ENCODE data around the gene KXD1. TPM values are rescaled to one million over a fixed set of nuclear protein-coding genes. Genes with fewer than 3 reads are reported as not detected.
A peak's percentile ranks its signal among the peaks of the same experiment; 100 is the strongest.
"Not testable (repeated sequence)": the region's sequence is repeated elsewhere in the genome, so short reads cannot be mapped to it uniquely, and the experiment has no call there.

The KXD1 gene
- total RNA-seq, 3 donors from 2014 or later: 112 to 129 (median 126) TPM

GRCh38 chr19:18595475-18595874 is 37.8 kb downstream of the KXD1 start:
- Mint-ChIP-seq H3K4me3 (peak overlapping the region; percentile 38), H3K9me3 (no peaks in the 10 kb centered on the region), H3K4me1 (ENCODE audit: low read depth) (peaks cover 19% of the 10 kb centered on the region), H3K36me3 (ENCODE audit: insufficient read depth) (peaks cover 4% of the 10 kb centered on the region), H3K27me3 (ENCODE audit: low read depth) (peaks cover 19% of the 10 kb centered on the region)
- ATAC-seq (no peak), DNase-seq (no peak)

GRCh38 chr19:18596752-18597157 is 39.1 kb downstream of the KXD1 start:
- Mint-ChIP-seq H3K4me3 (no peak overlapping the region), H3K4me1 (ENCODE audit: low read depth) (peaks cover 13% of the 10 kb centered on the region), H3K9me3 (no peaks in the 10 kb centered on the region), H3K27me3 (ENCODE audit: low read depth) (peaks cover 29% of the 10 kb centered on the region), H3K36me3 (ENCODE audit: insufficient read depth) (no peaks in the 10 kb centered on the region)
- ATAC-seq (no peak), DNase-seq (no peak)

GRCh38 chr19:18597809-18598660 is 40.4 kb downstream of the KXD1 start:
- ATAC-seq: no peak
- Mint-ChIP-seq H3K27me3 (ENCODE audit: low read depth) (peaks cover 39% of the 10 kb centered on the region), H3K4me1 (ENCODE audit: low read depth) (peaks cover 15% of the 10 kb centered on the region), H3K9me3 (no peaks in the 10 kb centered on the region), H3K36me3 (ENCODE audit: insufficient read depth) (no peaks in the 10 kb centered on the region), H3K4me3 (no peak overlapping the region)
- DNase-seq: no peak

- no peak for DNase-seq
- H3K4me1 Mint-ChIP-seq (ENCODE audit: low read depth): peaks cover 11% of the 10 kb centered on the region
- no peak overlapping the region for H3K4me3 Mint-ChIP-seq
- H3K36me3 Mint-ChIP-seq (ENCODE audit: insufficient read depth): no peaks in the 10 kb centered on the region
- ATAC-seq: no peak
- no peaks in the 10 kb centered on the region for H3K9me3 Mint-ChIP-seq
- peaks cover 46% of the 10 kb centered on the region for H3K27me3 Mint-ChIP-seq (ENCODE audit: low read depth)
Observed at GRCh38 chr19:18599485-18599884, 41.8 kb downstream of the KXD1 start.

- DNase-seq; ATAC-seq; H3K4me3 Mint-ChIP-seq; H3K4me1 Mint-ChIP-seq (ENCODE audit: low read depth); H3K9me3 Mint-ChIP-seq; H3K36me3 Mint-ChIP-seq (ENCODE audit: insufficient read depth): not testable (repeated sequence)
- peaks cover 59% of the 10 kb centered on the region for H3K27me3 Mint-ChIP-seq (ENCODE audit: low read depth)
Observed at GRCh38 chr19:18600692-18601397, 43.2 kb downstream of the KXD1 start.

- ATAC-seq (no peak), DNase-seq (no peak)
- no peaks in the 10 kb centered on the region for H3K36me3 Mint-ChIP-seq (ENCODE audit: insufficient read depth)
- no peak overlapping the region for H3K4me3 Mint-ChIP-seq
- no peaks in the 10 kb centered on the region for H3K9me3 Mint-ChIP-seq
- peaks cover 5% of the 10 kb centered on the region for H3K4me1 Mint-ChIP-seq (ENCODE audit: low read depth)
- peaks cover 59% of the 10 kb centered on the region for H3K27me3 Mint-ChIP-seq (ENCODE audit: low read depth)
Observed at GRCh38 chr19:18601875-18602274, 44.2 kb downstream of the KXD1 start.

- H3K4me1 Mint-ChIP-seq (ENCODE audit: low read depth): peaks cover 9% of the 10 kb centered on the region
- ATAC-seq (peak; percentile 67 to 70), DNase-seq (no peak)
- no peaks in the 10 kb centered on the region for H3K9me3 Mint-ChIP-seq
- H3K27me3 Mint-ChIP-seq (ENCODE audit: low read depth): peaks cover 73% of the 10 kb centered on the region
- no peaks in the 10 kb centered on the region for H3K36me3 Mint-ChIP-seq (ENCODE audit: insufficient read depth)
- H3K4me3 Mint-ChIP-seq: no peak overlapping the region
Observed at GRCh38 chr19:18603255-18603957, 45.7 kb downstream of the KXD1 start.

GRCh38 chr19:18603958-18604819 is 46.5 kb downstream of the KXD1 start:
- H3K36me3 Mint-ChIP-seq (ENCODE audit: insufficient read depth): no peaks in the 10 kb centered on the region
- ATAC-seq (no peak), DNase-seq (no peak)
- no peaks in the 10 kb centered on the region for H3K9me3 Mint-ChIP-seq
- peaks cover 73% of the 10 kb centered on the region for H3K27me3 Mint-ChIP-seq (ENCODE audit: low read depth)
- H3K4me3 Mint-ChIP-seq: no peak overlapping the region
- peaks cover 11% of the 10 kb centered on the region for H3K4me1 Mint-ChIP-seq (ENCODE audit: low read depth)

- Mint-ChIP-seq H3K9me3 (no peaks in the 10 kb centered on the region), H3K36me3 (ENCODE audit: insufficient read depth) (no peaks in the 10 kb centered on the region), H3K4me1 (ENCODE audit: low read depth) (peaks cover 11% of the 10 kb centered on the region), H3K4me3 (no peak overlapping the region), H3K27me3 (ENCODE audit: low read depth) (peaks cover 75% of the 10 kb centered on the region)
- DNase-seq: no peak
- ATAC-seq: no peak
Observed at GRCh38 chr19:18604820-18605159, 47.1 kb downstream of the KXD1 start.

GRCh38 chr19:18605196-18605545 is 47.5 kb downstream of the KXD1 start:
- H3K9me3 Mint-ChIP-seq: no peaks in the 10 kb centered on the region
- ATAC-seq (no peak), DNase-seq (no peak)
- no peaks in the 10 kb centered on the region for H3K36me3 Mint-ChIP-seq (ENCODE audit: insufficient read depth)
- H3K4me1 Mint-ChIP-seq (ENCODE audit: low read depth): peaks cover 11% of the 10 kb centered on the region
- H3K4me3 Mint-ChIP-seq: peak overlapping the region; percentile 47
- peaks cover 75% of the 10 kb centered on the region for H3K27me3 Mint-ChIP-seq (ENCODE audit: low read depth)

GRCh38 chr19:18605546-18606280 is 48.0 kb downstream of the KXD1 start:
- Mint-ChIP-seq H3K36me3 (ENCODE audit: insufficient read depth) (no peaks in the 10 kb centered on the region), H3K4me1 (ENCODE audit: low read depth) (peaks cover 11% of the 10 kb centered on the region), H3K4me3 (peak overlapping the region; percentile 47), H3K9me3 (no peaks in the 10 kb centered on the region), H3K27me3 (ENCODE audit: low read depth) (peaks cover 73% of the 10 kb centered on the region)
- DNase-seq (no peak), ATAC-seq (no peak)

- Mint-ChIP-seq H3K4me3 (peak within 1 kb of the TSS; percentile 43), H3K4me1 (ENCODE audit: low read depth) (peaks cover 16% of the 10 kb centered on the region), H3K36me3 (ENCODE audit: insufficient read depth) (no peaks in the 10 kb centered on the region), H3K9me3 (no peaks in the 10 kb centered on the region), H3K27me3 (ENCODE audit: low read depth) (peaks cover 72% of the 10 kb centered on the region)
- no peak for ATAC-seq
- DNase-seq: no peak
Observed at GRCh38 chr19:18606281-18607225, 48.9 kb downstream of the KXD1 start, which contains the start of gene CRLF1. TSS of gene CRLF1 (minus strand) at chr19:18606799. CDS start at chr19:18606656, 143 bp downstream.

Measured in activated T-cell treated with anti-CD3 and anti-CD28 coated beads, Interleukin-2, amount 50 U/mL, for 4 hours (primary cell).